Suppressor macrophage treated with lipopolysaccharide for 4 hours (primary cell): ENCODE data around the gene NDFIP2.

Experiments used
- DNase-seq: peaks from one replicate; pipeline ENCODE4 v3.0.0-alpha.2; 2020

NDFIP2 gene

GRCh38 chr13:79500829-79501228, 19.9 kb downstream of the NDFIP2 start:
- no peak for DNase-seq

DNA sequence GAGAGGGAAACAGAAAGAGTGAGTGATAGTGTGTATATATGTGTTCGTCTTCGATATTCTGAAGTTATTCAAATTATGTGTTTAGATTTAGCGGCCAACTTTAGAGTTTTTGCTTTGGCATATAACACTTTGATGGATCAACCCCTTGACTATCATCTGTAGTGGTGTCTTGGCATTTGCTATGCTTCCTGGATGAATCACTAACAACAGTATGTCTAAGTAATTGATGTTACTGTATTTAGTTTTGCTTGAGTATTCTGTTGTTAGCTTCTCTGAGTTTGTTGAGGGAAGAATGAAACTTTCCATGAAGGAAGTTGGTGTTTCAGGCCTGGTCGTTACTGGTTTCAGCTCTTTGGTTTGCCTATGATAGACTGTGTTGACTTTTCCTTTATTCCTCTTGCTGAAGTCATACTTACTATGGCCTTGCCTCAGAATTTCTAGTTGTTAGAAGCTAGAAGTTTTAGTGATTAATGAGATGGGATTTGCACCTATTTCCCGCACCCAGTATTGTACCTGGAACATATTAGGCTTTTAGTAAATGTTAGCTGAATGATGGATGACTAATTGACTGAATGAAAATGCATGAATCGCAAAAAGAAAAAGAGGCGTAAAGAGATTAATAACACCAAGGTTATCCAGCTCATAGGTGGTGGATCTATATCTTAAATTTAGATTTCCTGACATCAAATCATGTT, 20.7 kb downstream of the NDFIP2 start:
- no peak for DNase-seq

DNA sequence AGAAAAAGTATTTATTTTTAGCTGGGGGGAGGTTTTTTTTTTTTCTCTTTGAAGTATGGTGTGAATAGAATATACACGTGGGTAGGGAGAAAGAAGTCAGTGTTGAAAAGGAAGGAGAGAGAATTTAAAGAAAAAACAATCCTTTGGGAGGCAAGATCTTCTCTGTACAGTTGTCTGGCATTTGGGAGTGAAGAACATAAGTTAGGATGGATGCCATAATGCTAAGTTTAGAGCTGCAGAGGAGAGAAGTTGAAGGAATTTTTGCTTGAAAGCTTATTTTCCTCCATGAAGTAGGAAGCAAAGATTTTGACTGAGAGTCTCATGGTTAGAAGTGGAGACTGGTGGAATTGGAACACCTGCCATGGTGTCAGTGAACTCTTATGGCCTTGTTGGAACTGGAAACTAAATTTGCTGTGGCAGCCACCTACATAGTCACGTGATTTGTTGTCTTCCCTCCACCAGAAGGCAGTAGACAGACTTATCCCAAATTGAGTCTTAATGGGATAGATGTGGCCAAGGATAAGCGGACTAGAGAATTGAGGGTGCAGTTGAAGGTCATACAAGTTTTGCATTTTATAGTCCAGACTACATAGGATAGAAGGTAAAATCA, 22.0 kb downstream of the NDFIP2 start:
- no peak for DNase-seq

DNA sequence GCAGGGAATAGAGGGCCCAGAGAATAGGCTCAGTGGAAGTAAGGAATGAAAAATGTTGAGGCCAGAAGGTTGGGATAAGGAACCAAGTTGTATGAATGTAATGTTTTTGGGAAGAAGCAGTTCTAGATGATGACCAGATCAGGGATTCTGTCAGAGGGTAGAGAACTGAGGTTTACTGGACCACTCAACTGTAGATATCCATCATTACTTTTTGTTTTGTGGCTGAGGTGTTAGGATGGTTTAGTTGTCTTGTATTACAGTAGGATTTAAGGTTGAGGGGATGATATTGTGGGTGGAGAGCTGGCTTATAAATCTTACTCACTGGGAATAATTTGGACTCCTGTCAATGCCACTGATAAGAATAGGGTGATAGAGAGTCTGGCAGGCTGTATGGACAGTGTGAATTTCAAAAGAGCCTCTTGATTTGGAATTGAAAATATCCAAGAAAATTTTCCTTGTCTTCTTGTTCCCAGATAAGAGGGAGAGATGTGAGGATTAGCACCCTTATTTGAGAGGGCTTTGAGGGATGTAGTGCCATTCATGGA, 22.6 kb downstream of the NDFIP2 start:
- no peak for DNase-seq

DNA sequence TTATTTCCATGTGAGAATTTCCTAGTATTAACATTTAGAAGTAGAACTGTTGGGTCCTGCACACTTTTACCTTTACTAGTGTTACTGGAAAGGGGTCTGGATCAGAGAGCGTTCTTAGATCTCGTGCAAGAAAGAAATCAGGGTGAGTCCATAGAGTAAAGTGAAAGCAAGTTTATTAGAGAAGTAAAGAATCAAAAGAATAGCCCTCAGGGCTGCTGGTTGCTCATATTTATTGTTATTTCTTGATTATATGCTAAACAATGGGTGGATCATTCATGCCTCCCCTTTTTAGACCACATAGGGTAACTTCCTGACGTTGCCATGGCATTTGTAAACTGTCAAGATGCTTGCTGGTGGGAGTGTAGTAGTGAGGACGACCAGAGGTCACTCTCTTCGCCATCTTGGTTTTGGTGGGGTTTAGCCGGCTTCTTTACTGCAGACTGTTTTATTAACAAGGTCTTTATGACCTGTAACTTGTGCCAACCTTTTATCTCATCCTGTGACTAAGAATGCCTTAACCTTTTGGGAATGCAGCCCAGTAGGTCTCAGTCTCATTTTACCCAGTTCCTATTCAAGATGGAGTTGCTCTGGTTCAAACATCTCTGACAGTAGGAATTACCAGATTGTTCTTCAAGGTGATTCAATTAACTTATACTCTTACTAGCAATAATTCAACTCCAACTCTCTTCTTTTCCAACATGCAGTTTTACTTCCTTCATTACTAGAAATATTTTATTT, 27.4 kb downstream of the NDFIP2 start:
- DNase-seq = no peak

- no peak for DNase-seq
Observed at GRCh38 chr13:79511611-79512010, 30.7 kb downstream of the NDFIP2 start.

DNA sequence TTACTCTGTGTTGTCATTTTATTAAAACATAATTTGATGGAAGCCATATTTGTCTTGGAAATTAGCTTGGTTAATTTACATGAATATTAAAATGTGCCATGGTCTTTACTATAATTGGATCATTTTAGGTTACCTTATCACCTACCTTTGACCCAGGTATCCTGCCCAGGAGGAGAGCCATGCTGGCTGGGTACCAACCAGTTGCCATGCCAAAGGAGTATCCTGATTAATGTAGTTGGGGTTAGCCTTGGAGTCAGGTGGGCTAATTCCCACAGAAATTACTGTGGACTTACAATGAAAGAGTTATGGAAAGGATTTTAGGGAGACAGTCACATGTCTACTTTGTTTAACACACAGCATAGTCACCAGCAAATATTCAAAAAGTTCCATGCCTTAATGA, 32.0 kb downstream of the NDFIP2 start:
- DNase-seq = no peak

- DNase-seq = no peak
Observed at GRCh38 chr13:79516595-79516994, 35.6 kb downstream of the NDFIP2 start.

DNA sequence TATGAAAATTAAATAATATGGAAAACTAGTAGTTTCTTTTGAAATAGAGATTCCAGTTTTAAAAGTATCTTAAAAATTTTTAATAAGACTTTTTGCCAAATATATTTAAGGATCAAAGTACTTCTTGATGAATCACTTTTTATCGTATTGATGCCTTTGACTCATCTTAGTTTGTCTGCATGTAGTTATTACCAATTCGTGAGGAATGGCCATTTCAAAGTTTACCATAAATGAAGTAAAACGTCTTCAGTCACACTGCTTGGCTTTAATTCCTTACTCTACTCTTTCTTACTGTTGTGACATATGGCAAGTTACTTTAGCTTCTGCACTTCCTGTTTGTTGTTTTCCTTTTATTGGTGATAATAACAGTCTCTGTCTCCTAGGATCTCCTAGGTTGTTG, 38.3 kb downstream of the NDFIP2 start:
- no peak for DNase-seq

DNA sequence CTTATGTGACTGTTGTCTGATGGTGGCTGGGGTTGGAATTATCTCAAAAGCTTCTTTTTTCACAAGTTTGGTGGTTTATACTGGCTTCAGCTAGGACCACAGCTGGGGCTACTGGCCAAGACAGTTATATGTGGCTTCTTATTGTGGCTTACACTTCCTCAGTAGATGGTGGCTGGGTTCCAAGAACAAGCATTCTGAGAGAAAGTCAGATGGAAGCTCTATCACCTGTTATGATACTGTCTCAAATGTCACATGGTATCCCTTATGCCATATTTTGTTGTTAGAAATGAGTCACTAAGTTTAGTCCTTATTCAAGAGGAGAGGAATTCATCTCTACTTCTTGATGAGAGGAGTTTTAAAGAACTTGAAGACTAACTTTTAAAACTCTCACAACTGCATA, 41.6 kb downstream of the NDFIP2 start:
- no peak for DNase-seq

DNA sequence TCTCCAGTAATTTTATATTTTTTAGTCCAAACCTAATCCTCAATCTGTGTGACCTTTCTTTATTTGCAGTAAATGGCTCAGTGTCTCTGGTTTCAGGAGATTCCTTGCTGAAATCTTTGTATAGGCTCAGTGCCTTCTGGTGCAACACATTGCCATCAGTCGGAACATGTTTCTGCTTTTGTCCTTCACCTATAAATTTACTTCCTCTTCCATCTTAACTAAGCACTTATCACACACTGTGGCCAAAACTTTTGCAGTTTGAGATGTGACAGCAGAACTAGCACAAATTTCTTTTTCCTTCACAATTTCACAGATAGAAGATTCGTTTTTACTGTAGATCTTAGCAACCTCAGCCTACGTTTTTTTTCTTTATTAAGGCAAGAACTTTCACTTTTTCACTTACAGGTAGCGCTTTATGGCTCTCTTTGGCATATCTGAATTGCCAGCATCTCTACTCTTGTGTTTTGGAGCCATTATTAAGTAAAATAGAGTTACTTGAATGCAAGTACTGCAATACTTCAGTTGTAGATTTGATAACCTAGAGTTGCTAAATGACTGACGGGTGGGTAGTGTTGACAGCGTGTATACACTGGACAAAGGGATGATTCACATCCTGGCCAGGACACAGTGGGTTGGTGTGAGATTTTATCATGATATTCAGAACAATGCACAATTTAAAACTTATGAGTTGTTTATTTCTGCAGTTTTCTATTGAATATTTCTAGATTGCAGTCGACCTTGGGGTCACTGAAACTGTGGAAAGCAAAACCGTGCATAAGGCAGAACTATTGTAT, 44.3 kb downstream of the NDFIP2 start:
- DNase-seq = no peak

GRCh38 chr13:79527698-79528097, 46.7 kb downstream of the NDFIP2 start:
- DNase-seq = no peak

DNA sequence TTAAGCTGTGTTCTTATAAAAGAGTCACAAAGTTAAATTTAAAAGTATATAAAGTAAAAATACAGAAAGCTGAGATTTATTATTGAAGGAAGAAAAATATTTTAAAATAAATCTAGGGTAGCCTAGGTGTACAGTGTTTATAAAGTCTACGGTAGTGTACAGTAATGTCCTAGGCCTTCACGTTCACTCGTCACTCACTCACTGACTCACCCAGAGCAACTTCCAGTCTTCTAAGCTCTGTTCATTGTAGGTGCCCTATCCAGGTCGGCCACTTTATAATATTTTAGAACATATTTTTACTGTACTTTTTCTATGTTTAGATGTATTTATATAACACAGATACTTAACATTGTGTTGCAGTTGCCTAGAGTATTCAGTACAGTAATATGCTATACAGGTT, 47.4 kb downstream of the NDFIP2 start:
- no peak for DNase-seq

GRCh38 chr13:79528759-79529191, 47.8 kb downstream of the NDFIP2 start:
- no peak for DNase-seq

- no peak for DNase-seq
Observed at GRCh38 chr13:79529817-79530216, 48.9 kb downstream of the NDFIP2 start.

GRCh38 chr13:79530270-79530669, 49.3 kb downstream of the NDFIP2 start:
- DNase-seq = no peak

DNA sequence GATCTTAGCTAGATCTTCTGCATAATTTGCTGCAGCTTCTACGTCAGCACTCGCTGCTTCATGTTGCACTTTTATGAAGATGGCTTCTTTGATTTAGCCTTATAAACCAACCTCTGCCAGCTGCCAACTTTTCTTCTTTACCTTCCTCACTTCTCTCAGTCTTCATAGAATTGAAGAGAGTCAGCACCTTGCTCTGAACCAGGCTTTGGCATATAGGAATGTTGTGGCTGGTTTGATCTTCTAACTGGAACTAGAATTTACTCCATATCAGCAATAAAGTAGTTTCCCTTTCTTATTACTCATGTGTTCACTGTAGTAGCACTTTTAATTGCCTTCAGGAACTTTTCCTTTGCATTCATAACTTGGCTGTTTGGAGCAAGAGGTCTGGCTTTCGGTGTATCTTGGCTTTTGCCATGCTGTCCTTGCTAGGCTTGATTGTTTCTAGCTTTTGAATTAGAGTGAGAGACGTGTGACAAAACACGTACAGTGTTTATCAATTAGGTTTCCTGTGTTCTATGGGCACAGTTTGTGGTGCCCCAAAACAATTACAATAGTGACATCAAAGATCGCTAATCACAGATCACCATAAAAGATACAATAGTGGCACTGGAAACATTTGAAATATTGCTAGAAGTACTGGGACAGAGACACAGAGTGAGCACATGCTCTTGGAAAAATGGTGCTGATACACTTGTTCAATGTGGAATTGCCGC, 50.7 kb downstream of the NDFIP2 start:
- DNase-seq = no peak

DNA sequence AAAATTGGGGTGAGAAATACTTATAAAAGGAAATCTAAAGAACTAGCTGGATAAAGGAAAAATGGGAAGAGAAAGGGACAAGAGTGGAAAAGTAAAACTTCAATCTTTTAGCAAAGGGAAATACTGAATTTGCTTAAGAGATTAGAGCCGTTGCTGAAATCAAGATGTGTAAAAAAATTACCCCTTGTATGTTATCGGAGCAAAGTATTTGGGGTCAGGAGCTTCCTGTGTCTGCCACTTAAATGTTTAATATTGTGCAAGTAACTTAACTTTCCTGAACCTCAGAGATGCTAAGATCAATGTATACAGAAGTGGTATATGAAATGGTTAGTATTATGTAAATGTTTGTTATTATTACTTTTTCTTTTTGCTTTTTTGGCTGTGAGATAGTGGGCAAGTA, 51.6 kb downstream of the NDFIP2 start:
- no peak for DNase-seq

GRCh38 chr13:79533781-79534400, 52.9 kb downstream of the NDFIP2 start:
- no peak for DNase-seq

GRCh38 chr13:79534596-79534995, 53.6 kb downstream of the NDFIP2 start:
- no peak for DNase-seq

DNA sequence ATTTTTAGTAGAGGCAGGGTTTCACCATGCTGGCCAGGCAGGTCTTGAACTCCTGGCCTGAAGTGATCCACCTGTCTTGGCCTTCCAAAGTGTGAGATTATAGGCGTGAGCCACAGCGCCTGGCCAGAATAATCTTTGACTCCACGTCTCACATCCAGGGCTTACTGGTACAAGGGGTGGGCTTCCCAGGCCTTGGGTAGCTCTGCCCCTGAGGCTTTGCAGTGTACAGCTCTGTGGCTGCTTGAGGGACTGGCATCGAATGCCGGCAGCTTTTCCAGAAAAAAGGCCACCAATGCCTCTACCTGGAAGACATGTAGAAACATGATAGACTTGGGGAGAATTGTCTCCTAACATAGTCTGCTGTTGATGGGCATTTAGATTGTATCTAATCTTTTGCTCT, 57.8 kb downstream of the NDFIP2 start:
- DNase-seq = no peak

GRCh38 chr13:79540504-79540903, 59.5 kb downstream of the NDFIP2 start:
- no peak for DNase-seq
